SK-MEL-5 (cell line): ENCODE measurements around the gene TADA2B. TPM values are rescaled to one million over a fixed set of nuclear protein-coding genes. Genes with fewer than 3 reads are reported as not detected.

Experiments used
- DNase-seq: peaks from one replicate; pipeline ENCODE4 v3.0.0-alpha.2; 2016; ENCODE audit warnings: low read depth, low spot score
- in situ Hi-C: cut with HindIII; loops from 2 replicates; pipeline ENCODE4 v1.10.0; 2016; ENCODE audit warnings: low sequenced_read_pairs, high pct_unique_total_duplicates, low pct_unique_long_range_greater_than_20kb
- polyA plus RNA-seq, 2 experiments: library from polyadenylated mRNA; depleted of rRNA; stranded (reverse); fragments of >200 nt; gene quantifications; 2 replicates each; pipeline ENCODE4 v1.2.3, GENCODE V29; 2015
- total RNA-seq: library from RNA; depleted of rRNA; stranded (reverse); fragments of >200 nt; shearing (Covaris generic); gene quantifications from 2 replicates; pipeline ENCODE4 v1.2.3, GENCODE V29; 2014; rRNA removed

The TADA2B gene
- 9.3 and 9.6 TPM in 2 replicates for total RNA-seq
- 13.6 and 17.6 TPM in 2 replicates for polyA plus RNA-seq (2015; cell fraction: cytosol; rRNA removed)
- polyA plus RNA-seq (2015; cell fraction: nucleus; rRNA removed), result 3.8 and 4.0 TPM in 2 replicates

- in situ Hi-C loops, result no loop called here
- peak; percentile 23 for DNase-seq
Observed at GRCh38 chr4:7043284-7044136, at the start of gene TADA2B. TSS of gene TADA2B (plus strand) at chr4:7043372. CDS start at chr4:7043580, 208 bp downstream.

GRCh38 chr4:6996481-6996880 lies 46.7 kb upstream of the TADA2B start:
- DNase-seq, result no peak
- in situ Hi-C loops, result no loop called here

GRCh38 chr4:6999172-7000086 lies 43.7 kb upstream of the TADA2B start:
- DNase-seq, result no peak
- in situ Hi-C loops, result no loop called here

DNA sequence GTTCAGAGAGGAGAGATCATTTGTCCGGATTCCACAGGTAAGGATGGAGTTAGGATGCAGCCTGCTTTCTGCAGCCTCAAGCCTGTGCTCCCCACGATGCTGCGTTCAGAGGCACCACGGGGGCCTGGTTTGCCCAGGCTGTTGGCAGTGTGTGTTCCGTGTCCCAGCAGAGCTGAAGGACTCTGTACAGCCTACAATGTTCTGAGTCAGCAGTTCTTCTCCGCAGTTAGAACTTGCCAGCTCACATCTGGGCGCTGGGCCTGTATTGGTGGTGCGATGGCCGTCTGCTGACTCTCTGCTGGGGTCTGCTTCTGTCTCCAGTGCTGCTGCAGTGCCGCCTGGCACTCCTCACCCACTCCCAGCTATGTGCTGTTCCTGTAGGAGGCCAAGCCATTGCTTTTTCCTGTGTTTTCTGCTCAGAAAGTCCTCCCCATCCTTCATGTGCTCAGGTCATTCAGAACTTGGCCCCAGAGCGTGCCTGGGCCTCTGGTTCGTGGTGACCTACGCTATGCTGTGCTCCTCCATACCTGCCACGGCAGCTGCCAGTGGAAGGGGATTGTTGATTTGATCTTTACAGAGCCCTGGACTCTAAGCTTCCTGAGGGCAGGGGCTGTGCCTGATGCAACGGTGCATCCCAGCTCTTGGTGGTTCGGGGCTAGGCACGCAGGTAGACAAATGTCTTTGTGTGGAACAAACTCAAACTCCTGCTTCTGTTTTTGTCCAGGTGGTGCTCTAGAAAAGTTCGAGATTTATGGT lies 42.6 kb upstream of the TADA2B start:
- no peak for DNase-seq
- in situ Hi-C loops, result no loop called here

DNA sequence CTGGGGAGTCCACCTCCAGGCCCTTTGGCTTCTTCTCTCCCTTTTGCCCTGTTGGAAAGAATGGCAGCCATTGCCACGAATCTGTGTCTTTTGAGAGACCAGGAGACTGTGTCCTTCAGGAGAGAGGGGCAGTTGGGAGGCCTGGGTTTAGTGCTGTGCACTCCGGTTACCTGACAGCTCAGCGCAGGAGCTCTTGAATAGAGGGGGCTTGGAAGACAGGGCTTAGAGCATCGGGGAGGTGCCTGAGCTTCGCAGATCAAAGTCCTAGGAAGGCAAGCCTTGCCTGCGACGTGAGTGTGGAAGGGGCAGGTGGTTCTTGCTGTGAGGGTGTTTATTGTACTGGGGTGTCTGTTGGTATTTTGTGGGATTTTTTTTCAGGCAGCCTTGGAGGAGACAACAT lies 41.9 kb upstream of the TADA2B start:
- in situ Hi-C loops, result no loop called here
- DNase-seq, result no peak

DNA sequence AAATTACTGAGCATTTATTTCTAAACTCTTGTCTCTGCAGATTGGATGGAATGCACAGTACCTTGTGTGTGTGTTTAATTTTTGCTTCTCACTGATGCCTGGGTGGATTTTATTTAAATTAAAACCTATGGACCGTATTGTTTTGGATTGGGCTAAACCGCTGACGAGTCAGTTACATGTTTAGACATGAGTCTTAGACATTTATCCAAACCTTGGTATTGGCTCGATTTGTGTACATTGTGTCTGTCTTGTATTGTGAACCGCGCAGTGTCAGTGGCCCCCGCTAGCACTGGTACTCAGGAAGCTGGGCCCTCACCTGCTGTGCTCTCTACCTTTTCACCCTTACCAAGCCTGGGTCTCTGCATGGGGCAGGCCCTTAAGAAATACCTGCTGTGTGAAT lies 40.8 kb upstream of the TADA2B start:
- in situ Hi-C loops, result no loop called here
- no peak for DNase-seq

- no peak for DNase-seq
- in situ Hi-C loops, result no loop called here
Observed at GRCh38 chr4:7003176-7003878, 39.8 kb upstream of the TADA2B start.

- no peak for DNase-seq
- in situ Hi-C loops, result no loop called here
Observed at GRCh38 chr4:7003879-7004240, 39.3 kb upstream of the TADA2B start.

- in situ Hi-C loops, result no loop called here
- peak; percentile 70 for DNase-seq
Observed at GRCh38 chr4:7004331-7004730, 38.8 kb upstream of the TADA2B start.

DNA sequence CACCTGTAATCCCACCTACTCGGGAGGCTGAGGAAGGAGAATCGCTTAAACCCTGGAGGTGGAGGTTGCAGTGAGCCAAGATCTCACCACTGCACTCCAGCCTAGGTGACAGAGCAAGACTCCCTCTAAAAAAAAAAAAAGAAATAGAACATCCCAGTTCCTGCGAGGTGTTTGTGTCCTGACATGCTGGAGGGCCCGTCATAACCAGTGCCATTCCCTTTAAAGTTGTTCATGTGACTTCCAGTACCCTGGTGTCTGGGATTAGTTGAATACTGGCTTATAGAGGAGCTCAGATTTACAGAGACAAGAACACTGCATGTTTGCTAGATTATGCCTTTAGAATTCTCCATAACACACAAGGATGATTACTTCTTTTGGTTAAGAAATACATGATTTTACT lies 37.6 kb upstream of the TADA2B start:
- in situ Hi-C loops, result no loop called here
- no peak for DNase-seq

DNA sequence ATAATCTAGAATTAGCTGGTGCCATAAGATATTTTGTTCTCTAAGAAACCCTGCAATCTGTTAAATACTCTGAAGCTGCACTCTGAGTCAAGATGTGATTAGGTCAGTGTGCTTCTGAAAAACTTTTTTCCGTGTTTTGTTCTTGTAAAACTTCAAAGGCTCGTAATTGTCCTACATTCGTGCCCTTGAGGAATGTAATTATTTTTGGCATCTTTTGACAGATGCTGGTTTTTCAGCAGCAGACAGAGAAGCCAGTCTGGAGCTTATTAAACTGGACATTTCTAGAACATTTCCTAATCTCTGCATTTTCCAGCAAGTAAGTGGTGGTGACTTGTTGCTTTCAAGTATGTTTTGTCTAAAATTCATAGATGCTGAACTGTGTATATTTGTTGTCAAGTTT lies 36.8 kb upstream of the TADA2B start:
- no peak for DNase-seq
- in situ Hi-C loops, result no loop called here

DNA sequence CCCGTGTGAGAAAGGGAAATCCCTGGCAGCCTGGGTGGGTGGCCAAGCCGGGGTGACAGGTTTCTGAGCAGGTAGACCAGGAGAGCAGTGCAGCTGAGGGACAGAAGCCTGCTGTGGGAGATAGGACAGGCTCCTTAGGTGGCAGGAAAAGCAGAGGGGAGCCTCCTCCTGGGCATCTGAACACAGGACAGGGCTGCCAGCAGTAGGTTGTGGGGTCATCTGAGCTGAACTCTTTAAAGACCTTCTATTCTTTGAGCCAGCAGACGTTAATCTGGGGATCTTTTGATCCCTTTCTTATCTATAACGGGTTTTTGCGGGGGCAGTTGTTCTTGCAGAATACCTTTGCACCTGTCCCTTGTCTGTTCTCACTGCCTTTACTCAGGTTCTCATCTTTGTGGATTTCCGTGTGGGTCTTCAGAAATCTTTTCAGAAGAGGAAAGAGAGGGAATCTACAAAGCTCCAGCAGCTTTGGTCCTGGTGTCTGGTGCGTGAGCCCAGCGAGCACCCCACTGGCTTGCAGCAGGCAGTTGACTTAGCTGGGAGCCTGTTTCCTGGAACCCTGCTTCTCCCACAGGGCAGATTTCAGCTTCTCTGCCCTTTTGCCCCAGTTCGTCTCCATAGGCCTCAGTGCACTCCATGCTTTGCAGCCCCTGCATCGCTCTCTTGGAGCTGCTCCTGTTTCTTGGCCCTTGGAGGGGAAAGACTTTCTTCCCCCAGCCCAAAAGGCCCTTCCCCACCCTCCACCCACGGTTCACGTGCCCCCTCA lies 35.8 kb upstream of the TADA2B start:
- no peak for DNase-seq
- in situ Hi-C loops, result no loop called here

DNA sequence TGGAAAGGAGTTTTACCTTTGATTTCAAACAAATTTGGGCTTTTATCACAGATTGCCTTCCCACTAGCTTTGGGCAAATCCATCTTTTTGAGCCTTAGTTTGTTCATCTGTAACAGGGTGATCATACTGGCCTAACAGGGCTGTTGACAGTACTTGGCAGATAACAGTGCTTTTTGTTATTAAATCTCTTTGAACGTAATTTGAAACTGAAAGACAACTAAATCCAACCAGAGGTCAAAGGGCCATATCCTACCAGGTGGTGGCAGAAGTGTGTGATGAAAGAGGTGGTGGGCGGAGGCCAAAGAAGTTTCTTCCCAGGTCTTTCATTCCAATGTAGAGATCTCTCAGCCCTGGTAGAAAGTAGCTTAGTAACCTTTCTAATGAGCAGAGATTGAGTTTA lies 35.2 kb upstream of the TADA2B start:
- in situ Hi-C loops, result no loop called here
- no peak for DNase-seq

- in situ Hi-C loops, result no loop called here
- no peak for DNase-seq
Observed at GRCh38 chr4:7009564-7009963, 33.6 kb upstream of the TADA2B start.

GRCh38 chr4:7013175-7013574 lies 30.0 kb upstream of the TADA2B start:
- no peak for DNase-seq
- in situ Hi-C loops, result no loop called here

- in situ Hi-C loops, result no loop called here
- DNase-seq, result no peak
Observed at GRCh38 chr4:7014815-7015214, 28.4 kb upstream of the TADA2B start.
